ENCODE results near the gene CCDC88C. TPM values are rescaled to one million over a fixed set of nuclear protein-coding genes. Genes with fewer than 3 reads are reported as not detected.

Gene CCDC88C
- total RNA-seq, 1 experiment from 2014 or later: 33.2 TPM

DNA sequence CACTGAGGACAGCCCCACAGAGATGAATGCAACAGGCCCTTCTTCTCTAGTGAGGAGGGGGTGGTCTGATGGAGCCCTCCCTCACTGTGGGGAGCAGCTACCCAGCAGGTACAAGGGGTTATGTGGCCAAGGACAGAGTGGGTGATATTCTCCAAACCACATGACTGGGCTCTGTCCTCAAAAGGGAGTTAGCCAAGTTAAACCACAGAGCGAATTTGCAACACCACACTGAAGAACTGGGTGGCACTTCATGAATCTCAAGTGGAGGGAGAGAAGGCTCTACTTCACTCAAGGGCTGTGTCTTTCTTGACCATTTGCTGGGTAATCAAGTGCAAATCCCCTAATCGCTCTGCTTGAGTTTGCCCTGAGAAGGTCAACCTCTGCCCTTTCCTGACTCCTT lies 185.6 kb downstream of the CCDC88C start:
- Mint-ChIP-seq H3K27me3 (ENCODE audit: unreplicated experiment) (no peaks in the 10 kb centered on the region), H3K9me3 (ENCODE audit: low read depth, unreplicated experiment) (peaks cover 2% of the 10 kb centered on the region), H3K27ac (ENCODE audit: unreplicated experiment) (no peak overlapping the region), H3K4me3 (ENCODE audit: low read depth, unreplicated experiment) (no peak overlapping the region), H3K4me1 (ENCODE audit: low read depth, unreplicated experiment) (no peaks in the 10 kb centered on the region), H3K36me3 (ENCODE audit: insufficient read depth, unreplicated experiment) (peaks cover 4% of the 10 kb centered on the region)
- no peak for DNase-seq
- no TSS peak for BruUV-seq (replicated peaks)
- intact Hi-C loops (cut with micrococcal nuclease; ENCODE audit: unreplicated experiment): no loop called here
- TF ChIP-seq, protein P1, sequence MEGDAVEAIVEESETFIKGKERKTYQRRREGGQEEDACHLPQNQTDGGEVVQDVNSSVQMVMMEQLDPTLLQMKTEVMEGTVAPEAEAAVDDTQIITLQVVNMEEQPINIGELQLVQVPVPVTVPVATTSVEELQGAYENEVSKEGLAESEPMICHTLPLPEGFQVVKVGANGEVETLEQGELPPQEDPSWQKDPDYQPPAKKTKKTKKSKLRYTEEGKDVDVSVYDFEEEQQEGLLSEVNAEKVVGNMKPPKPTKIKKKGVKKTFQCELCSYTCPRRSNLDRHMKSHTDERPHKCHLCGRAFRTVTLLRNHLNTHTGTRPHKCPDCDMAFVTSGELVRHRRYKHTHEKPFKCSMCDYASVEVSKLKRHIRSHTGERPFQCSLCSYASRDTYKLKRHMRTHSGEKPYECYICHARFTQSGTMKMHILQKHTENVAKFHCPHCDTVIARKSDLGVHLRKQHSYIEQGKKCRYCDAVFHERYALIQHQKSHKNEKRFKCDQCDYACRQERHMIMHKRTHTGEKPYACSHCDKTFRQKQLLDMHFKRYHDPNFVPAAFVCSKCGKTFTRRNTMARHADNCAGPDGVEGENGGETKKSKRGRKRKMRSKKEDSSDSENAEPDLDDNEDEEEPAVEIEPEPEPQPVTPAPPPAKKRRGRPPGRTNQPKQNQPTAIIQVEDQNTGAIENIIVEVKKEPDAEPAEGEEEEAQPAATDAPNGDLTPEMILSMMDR (IDR thresholded peaks at IDR 0.05; ENCODE audit: unreplicated experiment): no peak
- CTCF ChIA-PET: no interaction called here

DNA sequence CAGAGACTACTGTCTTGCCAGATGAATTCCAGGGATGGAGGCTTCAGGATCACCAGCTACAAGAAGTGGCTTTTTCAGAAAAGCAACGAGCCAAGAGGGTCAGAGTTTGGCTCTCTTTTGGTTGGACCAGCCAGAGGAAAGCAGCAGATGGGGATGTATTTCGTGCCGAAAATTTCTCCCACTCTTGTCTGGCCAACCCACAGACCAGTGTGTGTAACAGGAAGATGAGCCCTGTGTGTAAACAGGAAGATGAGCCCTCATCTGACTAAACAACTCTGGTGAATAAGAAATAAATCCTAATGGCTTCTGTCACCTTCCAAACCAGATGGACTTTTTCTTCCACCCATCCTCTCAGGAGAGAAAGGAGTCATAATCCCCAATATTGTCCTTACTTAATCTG lies 186.2 kb downstream of the CCDC88C start:
- CTCF ChIA-PET: no interaction called here
- H3K36me3 Mint-ChIP-seq (ENCODE audit: insufficient read depth, unreplicated experiment): peaks cover 4% of the 10 kb centered on the region
- H3K9me3 Mint-ChIP-seq (ENCODE audit: low read depth, unreplicated experiment): peaks cover 2% of the 10 kb centered on the region
- intact Hi-C loops (cut with micrococcal nuclease; ENCODE audit: unreplicated experiment): no loop called here
- DNase-seq: no peak
- H3K4me1 Mint-ChIP-seq (ENCODE audit: low read depth, unreplicated experiment): no peaks in the 10 kb centered on the region
- H3K4me3 Mint-ChIP-seq (ENCODE audit: low read depth, unreplicated experiment): no peak overlapping the region
- H3K27ac Mint-ChIP-seq (ENCODE audit: unreplicated experiment): no peak overlapping the region
- H3K27me3 Mint-ChIP-seq (ENCODE audit: unreplicated experiment): no peaks in the 10 kb centered on the region
- BruUV-seq (replicated peaks): no TSS peak
- TF ChIP-seq, protein P1 (IDR thresholded peaks at IDR 0.05; ENCODE audit: unreplicated experiment): no peak

DNA sequence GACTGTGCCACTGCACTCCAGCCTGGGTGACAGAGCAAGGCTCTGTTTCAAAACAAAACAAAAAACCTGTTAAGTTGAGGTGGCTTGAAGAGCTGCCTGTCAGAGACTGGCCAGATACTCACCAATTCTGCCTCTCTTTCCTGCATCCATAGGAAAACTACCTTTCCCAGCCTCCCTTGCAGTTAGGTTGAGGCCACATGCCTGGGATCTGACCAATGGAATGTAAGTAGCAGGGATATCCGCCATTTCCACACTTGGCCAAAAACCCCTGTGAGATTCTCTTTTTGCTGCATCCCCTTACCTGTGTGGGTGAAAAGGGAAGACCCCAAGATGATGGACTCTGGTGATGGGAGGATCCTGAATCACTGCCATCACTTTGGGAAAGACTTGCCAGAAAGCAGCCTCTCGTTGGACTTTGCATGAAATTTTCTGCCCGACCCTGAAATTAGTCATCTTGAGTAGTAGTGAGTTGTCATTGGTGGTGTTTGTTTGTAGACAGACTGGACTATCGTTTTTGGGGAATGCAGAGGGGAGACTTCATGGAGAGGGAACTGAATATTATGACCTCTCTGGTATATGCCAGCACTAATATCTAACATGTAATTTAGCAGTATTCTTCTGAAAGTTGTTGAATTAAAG lies 187.1 kb downstream of the CCDC88C start:
- Mint-ChIP-seq H3K27me3 (ENCODE audit: unreplicated experiment) (no peaks in the 10 kb centered on the region), H3K4me1 (ENCODE audit: low read depth, unreplicated experiment) (no peaks in the 10 kb centered on the region), H3K4me3 (ENCODE audit: low read depth, unreplicated experiment) (no peak overlapping the region), H3K36me3 (ENCODE audit: insufficient read depth, unreplicated experiment) (peaks cover 4% of the 10 kb centered on the region), H3K27ac (ENCODE audit: unreplicated experiment) (no peak overlapping the region), H3K9me3 (ENCODE audit: low read depth, unreplicated experiment) (peaks cover 2% of the 10 kb centered on the region)
- TF ChIP-seq, protein P1 (IDR thresholded peaks at IDR 0.05; ENCODE audit: unreplicated experiment): no peak
- BruUV-seq (replicated peaks): no TSS peak
- CTCF ChIA-PET: no interaction called here
- no peak for DNase-seq
- intact Hi-C loops (cut with micrococcal nuclease; ENCODE audit: unreplicated experiment): no loop called here

DNA sequence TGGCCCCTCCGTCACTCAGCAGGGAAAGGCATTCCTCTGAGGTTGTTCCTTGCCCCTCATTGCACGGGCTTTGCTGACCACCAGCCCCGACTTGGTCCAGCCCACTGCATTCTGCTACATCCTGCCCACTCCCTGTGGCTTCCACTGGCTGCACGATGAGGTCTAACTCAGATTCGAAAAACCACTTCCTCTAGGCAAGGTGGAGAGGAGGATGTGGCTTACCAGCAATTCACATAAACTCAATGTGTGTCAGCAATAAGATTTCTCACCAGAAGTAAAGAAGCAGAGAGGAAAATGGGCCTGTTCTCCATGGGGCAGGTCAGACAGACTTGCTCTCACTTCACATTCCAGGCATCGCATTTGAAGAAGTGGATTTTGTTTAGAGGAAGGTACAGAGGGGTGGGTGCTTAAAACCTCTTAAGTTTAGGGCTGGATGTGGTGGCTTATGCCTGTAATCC lies 187.8 kb downstream of the CCDC88C start:
- Mint-ChIP-seq H3K4me1 (ENCODE audit: low read depth, unreplicated experiment) (no peaks in the 10 kb centered on the region), H3K9me3 (ENCODE audit: low read depth, unreplicated experiment) (peaks cover 2% of the 10 kb centered on the region)
- no peak for DNase-seq

More for the DNA sequence above, 187.8 kb downstream of the CCDC88C start:
- intact Hi-C loops (cut with micrococcal nuclease; ENCODE audit: unreplicated experiment): no loop called here
- no peak overlapping the region for H3K27ac Mint-ChIP-seq (ENCODE audit: unreplicated experiment)
- H3K27me3 Mint-ChIP-seq (ENCODE audit: unreplicated experiment): no peaks in the 10 kb centered on the region
- H3K4me3 Mint-ChIP-seq (ENCODE audit: low read depth, unreplicated experiment): no peak overlapping the region
- BruUV-seq (replicated peaks): no TSS peak
- CTCF ChIA-PET: no interaction called here
- peaks cover 4% of the 10 kb centered on the region for H3K36me3 Mint-ChIP-seq (ENCODE audit: insufficient read depth, unreplicated experiment)
- TF ChIP-seq, protein P1 (IDR thresholded peaks at IDR 0.05; ENCODE audit: unreplicated experiment): no peak

Measured in Calu3 (cell line).